HepG2 (cell line): ENCODE results near the gene C10orf143. TPM values are rescaled to one million over a fixed set of nuclear protein-coding genes. Genes with fewer than 3 reads are reported as not detected.

Experiments used
- CAMTA2 ChIP-seq: sonication (generic); formaldehyde crosslinking; IDR thresholded peaks from 2 replicates; pipeline ENCODE4 v1.4.0; 2020; ENCODE audit warnings: mild to moderate bottlenecking, missing genetic modification reagents, borderline replicate concordance
- DBP ChIP-seq: sonication (generic); formaldehyde crosslinking; IDR thresholded peaks from 2 replicates; pipeline ENCODE4 v1.4.0; 2020; ENCODE audit warnings: missing genetic modification reagents; ENCODE audit errors: not compliant biosample characterization
- FOSL2 ChIP-seq: sonication (generic); formaldehyde crosslinking; IDR thresholded peaks from 2 replicates; pipeline ENCODE4 v1.4.0; 2020; ENCODE audit warnings: missing genetic modification reagents
- HNRNPLL ChIP-seq: fragments of 200-400 bp; formaldehyde crosslinking; IDR thresholded peaks from 2 replicates; pipeline ENCODE4 v1.6.1; 2017; ENCODE audit warnings: mild to moderate bottlenecking, low read depth, low read length; ENCODE audit not compliant: poor library complexity, severe bottlenecking
- HOXA5 ChIP-seq: sonication (generic); formaldehyde crosslinking; IDR thresholded peaks from 2 replicates; pipeline ENCODE4 v1.4.0; 2020; ENCODE audit warnings: missing genetic modification reagents
- MTERF4 ChIP-seq: sonication (generic); formaldehyde crosslinking; IDR thresholded peaks from 2 replicates; pipeline ENCODE4 v1.8.0; 2023; ENCODE audit warnings: mild to moderate bottlenecking, missing genetic modification reagents
- PREB ChIP-seq: sonication (generic); formaldehyde crosslinking; IDR thresholded peaks from 2 replicates; pipeline ENCODE4 v1.4.0; 2020; ENCODE audit warnings: missing genetic modification reagents
- SETDB1 ChIP-seq: sonication (generic); formaldehyde crosslinking; IDR thresholded peaks from 2 replicates; pipeline ENCODE4 v1.5.1; 2020; ENCODE audit warnings: missing genetic modification reagents, mild to moderate bottlenecking, borderline replicate concordance
- U2AF1 ChIP-seq: fragments of 200-400 bp; formaldehyde crosslinking; optimal IDR thresholded peaks from 2 replicates; pipeline ENCODE3; 2017; ENCODE audit warnings: mild to moderate bottlenecking, low read depth, low read length
- ZHX1 ChIP-seq: sonication (generic); formaldehyde crosslinking; IDR thresholded peaks from 2 replicates; pipeline ENCODE4 v1.8.1; 2022; ENCODE audit warnings: low read depth, mild to moderate bottlenecking, missing genetic modification reagents
- ZKSCAN8 ChIP-seq: IDR thresholded peaks from 2 replicates; pipeline ENCODE4 v1.6.1; 2016; ENCODE audit warnings: borderline replicate concordance, missing genetic modification reagents, missing compliant biosample characterization
- ZNF280D ChIP-seq: sonication (generic); formaldehyde crosslinking; IDR thresholded peaks from 2 replicates; pipeline ENCODE4 v1.5.1; 2020; ENCODE audit warnings: mild to moderate bottlenecking, missing genetic modification reagents
- ZNF326 ChIP-seq: sonication (generic); formaldehyde crosslinking; IDR thresholded peaks from 2 replicates; pipeline ENCODE4 v1.4.0; 2020; ENCODE audit warnings: missing genetic modification reagents, borderline replicate concordance
- ZNF451 ChIP-seq: sonication (generic); formaldehyde crosslinking; IDR thresholded peaks from 2 replicates; pipeline ENCODE4 v1.5.0; 2020; ENCODE audit warnings: mild to moderate bottlenecking, missing genetic modification reagents
- ZNF546 ChIP-seq: sonication (generic); formaldehyde crosslinking; conservative IDR thresholded peaks from 2 replicates; pipeline ENCODE4 v1.8.1; 2023; ENCODE audit warnings: mild to moderate bottlenecking, missing genetic modification reagents
- ZNF572 ChIP-seq: sonication (generic); formaldehyde crosslinking; IDR thresholded peaks from 2 replicates; pipeline ENCODE4 v1.5.1; 2020; ENCODE audit warnings: mild to moderate bottlenecking, missing genetic modification reagents
- polyA plus RNA-seq, 8 experiments: library from polyadenylated mRNA; depleted of rRNA in 3 of 8; stranded (reverse) in 7 of 8; unstranded in 1 of 8; fragments of >200 nt; fragmentation: Illumina TruSeq in 4 of 8; extraction: Trizol in 4 of 8; gene quantifications; 2 replicates each; pipeline versions ENCODE4 v1.2.1 to v1.2.3, GENCODE V29; 2011 to 2016; ENCODE audit warnings: low read depth in 4 of 8, missing spikeins in 1 of 8, mixed read lengths in 1 of 8; ENCODE audit not compliant: insufficient read depth in 1 of 8
- total RNA-seq, 5 experiments: library from RNA; depleted of rRNA; stranded (reverse); fragments of >200 nt; fragmentation: Illumina TruSeq; extraction: Trizol; gene quantifications; 2 replicates each; pipeline ENCODE4 v1.2.3, GENCODE V29; 2016; ENCODE audit warnings: low read depth in 1 of 5

C10orf143 gene
- total and polyA plus RNA-seq, 2 of the 13 experiments (the other 11 are each of a cell fraction or from before 2014, with no cell fraction given), result 0.21 to 0.91 TPM

GRCh38 chr10:130111113-130111851 is 652 bp upstream of the C10orf143 start (continued):
- no peak for TF ChIP-seq ZNF572 (CRISPR knock-in tag)
- no peak for TF ChIP-seq MTERF4 (CRISPR knock-in tag)
- no peak for TF ChIP-seq ZNF546 (CRISPR knock-in tag)
- TF ChIP-seq HOXA5 (CRISPR knock-in tag), result 0 out of 2 replicates have a peak, but pooled peaks have one; percentile 41
- TF ChIP-seq U2AF1, result no peak
- TF ChIP-seq FOSL2 (CRISPR knock-in tag), result no peak
- no peak for TF ChIP-seq ZNF280D
- TF ChIP-seq ZHX1 (CRISPR knock-in tag), result no peak
- TF ChIP-seq ZNF326 (CRISPR knock-in tag), result no peak
- TF ChIP-seq PREB, result no peak
- TF ChIP-seq SETDB1 (CRISPR knock-in tag), result no peak
- no peak for TF ChIP-seq ZNF451 (CRISPR knock-in tag)
- TF ChIP-seq DBP, result peak; percentile 31
- no peak for TF ChIP-seq ZKSCAN8 (CRISPR knock-in tag)
- 0 out of 2 replicates have a peak, but pooled peaks have one; percentile 66 for TF ChIP-seq CAMTA2 (CRISPR knock-in tag)
- peak; percentile 64 for TF ChIP-seq HNRNPLL
